ENCODE results near the gene ART3. TPM values are rescaled to one million over a fixed set of nuclear protein-coding genes. Genes with fewer than 3 reads are reported as not detected.
"Not testable (repeated sequence)": the region's sequence is repeated elsewhere in the genome, so short reads cannot be mapped to it uniquely, and the experiment has no call there.

Gene ART3
- total and polyA plus RNA-seq, 9 of the 15 experiments (the other 6 are each of a cell fraction or from before 2014, with no cell fraction given), result 0.69 to 1.4 (median 1.1) TPM; not detected in 1

GRCh38 chr4:76049860-76050416 is 24.6 kb upstream of the ART3 start:
- BruUV-seq (replicated peaks), result TSS peak; percentile 64
- H3K4me3 ChIP-seq, result peak overlapping the region; percentile 44
- H3K9me1 ChIP-seq (ENCODE audit: control insufficient read depth, insufficient read depth, low read length); H3K36me3 ChIP-seq (ENCODE audit: control insufficient read depth, insufficient read depth, low read length); H3K27ac ChIP-seq (ENCODE audit: extremely low read depth, low read depth, low read length); H4K20me1 ChIP-seq (replicated peaks; ENCODE audit: control insufficient read depth, insufficient read depth, low read length); H3K9me3 ChIP-seq (replicated peaks; ENCODE audit: control insufficient read depth, insufficient read depth, low read depth, low read length); CTCF ChIA-PET (ENCODE audit: low intra/inter-chr PET ratio); FAIRE-seq; in situ Hi-C loops (cut with MboI); H3K4me1 ChIP-seq (replicated peaks in 1 of 2; ENCODE audit: control insufficient read depth in 2 of 2, insufficient read depth in 2 of 2, low read length in 2 of 2); ATAC-seq; intact Hi-C loops (cut with micrococcal nuclease); H3K79me2 ChIP-seq (ENCODE audit: control insufficient read depth, insufficient read depth, low read length); H3K27me3 ChIP-seq (ENCODE audit: control insufficient read depth in 2 of 2, insufficient read depth in 2 of 2, low read length in 2 of 2): not testable (repeated sequence)
- H3K9ac ChIP-seq (ENCODE audit: insufficient read depth in 1 of 2, low read depth in 2 of 2, low read length in 2 of 2), result peak overlapping the region; percentile 57 to 68; a peak in 2 of 4 replicates
- 21% methylated on average over 17 of the region's 17 CpGs for WGBS (ENCODE audit: insufficient coverage, low coverage, missing lambda C conversion rate)
- TF ChIP-seq MTA3 (IDR thresholded peaks at IDR 0.05; ENCODE audit: borderline replicate concordance) (peak; percentile 54), SUPT5H (IDR thresholded peaks at IDR 0.05) (peak; percentile 69), POLR2A (conservative IDR thresholded peaks at IDR 0.05) (peak; percentile 80), RBFOX2 (IDR thresholded peaks at IDR 0.05; ENCODE audit: low read depth, low read length) (peak; percentile 57), POLR2B (IDR thresholded peaks at IDR 0.05; ENCODE audit: low read depth, partially characterized antibody) (peak; percentile 50), POLR2H (tag; IDR thresholded peaks at IDR 0.05; ENCODE audit: low read depth) (peak; percentile 67), NFYB (IDR thresholded peaks at IDR 0.05; ENCODE audit: extremely low read depth, insufficient read length) (peak; percentile 28), POLR2G (IDR thresholded peaks at IDR 0.05; ENCODE audit: low read depth, low read length) (0 out of 2 replicates have a peak, but pooled peaks have one; percentile 23)
- H2AFZ ChIP-seq (ENCODE audit: low read depth, low read length), result 0 out of 2 replicates have a peak overlapping the region, but pooled peaks have one; percentile 44
- peak overlapping the region; percentile 60; the same call in 1 of the 2 replicates for H3K4me2 ChIP-seq (ENCODE audit: insufficient read depth, low read length)
- POLR2A ChIA-PET, result interaction anchor here (1.4 kb wide), 1 partner anchor 9 kb away, joined by 5 read pairs; no protein-coding TSS in a partner anchor
- peak in 1 of 4 experiments; percentile 25 for DNase-seq (ENCODE audit: extremely low read depth in 1 of 4, low spot score in 3 of 4)

- in situ Hi-C loops (cut with MboI); H4K20me1 ChIP-seq (replicated peaks; ENCODE audit: control insufficient read depth, insufficient read depth, low read length); H3K79me2 ChIP-seq (ENCODE audit: control insufficient read depth, insufficient read depth, low read length); H3K4me3 ChIP-seq; H3K9me1 ChIP-seq (ENCODE audit: control insufficient read depth, insufficient read depth, low read length); H3K4me2 ChIP-seq (ENCODE audit: insufficient read depth, low read length); intact Hi-C loops (cut with micrococcal nuclease); H3K4me1 ChIP-seq (replicated peaks in 1 of 2; ENCODE audit: control insufficient read depth in 2 of 2, insufficient read depth in 2 of 2, low read length in 2 of 2); H3K9me3 ChIP-seq (replicated peaks; ENCODE audit: control insufficient read depth, insufficient read depth, low read depth, low read length); BruUV-seq (replicated peaks); DNase-seq (ENCODE audit: extremely low read depth in 1 of 4, low spot score in 3 of 4); H3K27me3 ChIP-seq (ENCODE audit: control insufficient read depth in 2 of 2, insufficient read depth in 2 of 2, low read length in 2 of 2); ATAC-seq; H2AFZ ChIP-seq (ENCODE audit: low read depth, low read length); CTCF ChIA-PET (ENCODE audit: low intra/inter-chr PET ratio); FAIRE-seq; H3K27ac ChIP-seq (ENCODE audit: extremely low read depth, low read depth, low read length); H3K36me3 ChIP-seq (ENCODE audit: control insufficient read depth, insufficient read depth, low read length); H3K9ac ChIP-seq (ENCODE audit: insufficient read depth in 1 of 2, low read depth in 2 of 2, low read length in 2 of 2): not testable (repeated sequence)
- POLR2A ChIA-PET, result interaction anchor here (1.4 kb wide), 1 partner anchor 8 kb away, joined by 5 read pairs; no protein-coding TSS in a partner anchor
- 38% methylated on average over 19 of the region's 27 CpGs for WGBS (ENCODE audit: insufficient coverage, low coverage, missing lambda C conversion rate)
These were observed 23.9 kb upstream of the ART3 start for GRCh38 chr4:76050560-76051050.
